Keratinocyte (primary cell): ENCODE measurements around the gene CCDC77. TPM values are rescaled to one million over a fixed set of nuclear protein-coding genes. Genes with fewer than 3 reads are reported as not detected.

Experiments
- DNase-seq: peaks from one replicate; pipeline ENCODE4 v3.0.0-alpha.2; 2011; ENCODE audit warnings: low read depth, missing footprints, low spot score
- FAIRE-seq: peaks from 2 replicates; lab custom pipeline; 2011; peaks lifted over from hg19 to GRCh38; lab: Jason Lieb, UNC
- H2AFZ ChIP-seq: 2 replicates; pipeline ENCODE4 v1.6.0; 2012; ENCODE audit warnings: low read length, control low read depth, inconsistent platforms; ENCODE audit not compliant: control insufficient read depth
- H3K27ac ChIP-seq: 2 replicates; pipeline ENCODE4 v1.5.1; 2011; ENCODE audit warnings: low read length; ENCODE audit not compliant: control insufficient read depth, insufficient read depth
- H3K27me3 ChIP-seq: 3 replicates; pipeline ENCODE4 v1.6.0; 2011; ENCODE audit warnings: low read length; ENCODE audit not compliant: control insufficient read depth, insufficient read depth; ENCODE audit errors: extremely low read depth
- H3K36me3 ChIP-seq, 2 experiments: 2 replicates in 1 of 2; 3 replicates in 1 of 2; pipeline ENCODE4 v1.5.1; 2011; ENCODE audit warnings: low read length in 2 of 2, mild to moderate bottlenecking in 1 of 2; ENCODE audit not compliant: control insufficient read depth in 2 of 2, insufficient read depth in 2 of 2; ENCODE audit errors: extremely low read depth in 1 of 2
- H3K4me1 ChIP-seq: 3 replicates; pipeline ENCODE4 v1.5.1; 2011; ENCODE audit warnings: low read length; ENCODE audit not compliant: control insufficient read depth, insufficient read depth; ENCODE audit errors: extremely low read depth
- H3K4me2 ChIP-seq: 3 replicates; pipeline ENCODE4 v1.6.0; 2011; ENCODE audit warnings: low read depth, low read length; ENCODE audit not compliant: control insufficient read depth, insufficient read depth; ENCODE audit errors: extremely low read depth
- H3K4me3 ChIP-seq, 3 experiments: fragments of 200-600 bp in 1 of 3; sonication (generic) in 1 of 3; 2 replicates in 2 of 3; 3 replicates in 1 of 3; pipeline ENCODE4 v1.5.1; 2011 to 2016; ENCODE audit warnings: low read length in 3 of 3, mild to moderate bottlenecking in 3 of 3, control low read depth in 2 of 3, inconsistent platforms in 1 of 3, low read depth in 1 of 3, mixed read lengths in 1 of 3, mixed run types in 1 of 3, moderate library complexity in 1 of 3; ENCODE audit not compliant: control insufficient read depth in 2 of 3, insufficient read depth in 2 of 3; ENCODE audit errors: extremely low read depth in 1 of 3
- H3K79me2 ChIP-seq: 2 replicates; pipeline ENCODE4 v1.6.0; 2012; ENCODE audit warnings: low read length; ENCODE audit not compliant: control insufficient read depth, insufficient read depth
- H3K9ac ChIP-seq: 3 replicates; pipeline ENCODE4 v1.6.0; 2011; ENCODE audit warnings: low read length; ENCODE audit not compliant: control insufficient read depth, insufficient read depth; ENCODE audit errors: extremely low read depth
- H3K9me1 ChIP-seq: 3 replicates; pipeline ENCODE4 v1.6.0; 2011; ENCODE audit warnings: low read length; ENCODE audit not compliant: control insufficient read depth, insufficient read depth; ENCODE audit errors: extremely low read depth
- H3K9me3 ChIP-seq: 2 replicates; pipeline ENCODE4 v1.5.1; 2012; ENCODE audit warnings: low read depth, low read length; ENCODE audit not compliant: control insufficient read depth
- H4K20me1 ChIP-seq: 3 replicates; pipeline ENCODE4 v1.6.0; 2011; ENCODE audit warnings: low read length; ENCODE audit not compliant: control insufficient read depth, insufficient read depth; ENCODE audit errors: extremely low read depth
- CTCF ChIP-seq, 3 experiments: IDR thresholded peaks in 1 of 3; conservative IDR thresholded peaks in 1 of 3; optimal IDR thresholded peaks in 1 of 3; 2 replicates in 2 of 3; 3 replicates in 1 of 3; pipeline versions ENCODE3 to v1.5.1; 2011; ENCODE audit warnings: low read length in 3 of 3, mild to moderate bottlenecking in 3 of 3, moderate library complexity in 2 of 3, control low read depth in 1 of 3, inconsistent platforms in 1 of 3; ENCODE audit not compliant: insufficient read depth in 2 of 3; ENCODE audit errors: extremely low read depth in 1 of 3
- EZH2 ChIP-seq: IDR thresholded peaks from one replicate; pipeline ENCODE4 v1.6.1; 2012; ENCODE audit warnings: inconsistent platforms, mild to moderate bottlenecking, low read length, moderate library complexity
- dilution Hi-C: fragments of 300-500 bp; cut with MboI; formaldehyde crosslinking; loops from one replicate; pipeline ENCODE4 v1.7.0; 2020; ENCODE audit warnings: low sequenced_read_pairs; ENCODE audit not compliant: extremely low pct_ligation_motif_present
- polyA plus RNA-seq, 5 experiments: library from polyadenylated mRNA; depleted of rRNA in 3 of 5; stranded (reverse) in 3 of 5; stranded (forward) in 1 of 5; unstranded in 1 of 5; fragments of >200 nt; gene quantifications; 1 replicate in 1 of 5; 2 replicates in 3 of 5; 3 replicates in 1 of 5; pipeline versions ENCODE4 v1.2.1 to v1.2.3, GENCODE V29; 2011 to 2012; ENCODE audit warnings: missing spikeins in 2 of 5, low read depth in 1 of 5, low replicate concordance in 1 of 5

CCDC77 gene
- polyA plus RNA-seq, 1 donor (not counting 4 experiments of a cell fraction or from before 2014, with no cell fraction given): 8.3 TPM

GRCh38 chr12:414859-415258 lies 13.4 kb downstream of the CCDC77 start:
- DNase-seq (no peak), FAIRE-seq (no peak)
- no peaks in the 10 kb centered on the region for H4K20me1 ChIP-seq
- H3K4me1 ChIP-seq: no peaks in the 10 kb centered on the region
- no peak overlapping the region for H3K4me3 ChIP-seq
- H3K36me3 ChIP-seq: peaks cover 5 to 8% of the 10 kb centered on the region in 2 experiments
- dilution Hi-C loops: no loop called here
- no peaks in the 10 kb centered on the region for H3K9me3 ChIP-seq
- H3K9me1 ChIP-seq: no peaks in the 10 kb centered on the region
- TF ChIP-seq CTCF (optimal IDR thresholded peaks at IDR 0.05 in 1 of 3, IDR thresholded peaks at IDR 0.05 in 1 of 3, conservative IDR thresholded peaks at IDR 0.05 in 1 of 3; ENCODE audit: extremely low read depth in 1 of 3, insufficient read depth in 2 of 3, low read length in 3 of 3) (no peak), EZH2 (no peak)
- no peak overlapping the region for H3K4me2 ChIP-seq
- no peaks in the 10 kb centered on the region for H3K27me3 ChIP-seq
- H3K27ac ChIP-seq: no peak overlapping the region
- no peak overlapping the region for H3K9ac ChIP-seq
- no peak overlapping the region for H2AFZ ChIP-seq
- H3K79me2 ChIP-seq: no peaks in the 10 kb centered on the region

- Histone ChIP-seq H3K4me1 (no peaks in the 10 kb centered on the region), H2AFZ (no peak overlapping the region), H3K79me2 (no peaks in the 10 kb centered on the region), H3K9me1 (no peaks in the 10 kb centered on the region), H3K27me3 (no peaks in the 10 kb centered on the region), H3K4me2 (no peak overlapping the region), H3K9me3 (no peaks in the 10 kb centered on the region), H3K27ac (no peak overlapping the region), H3K9ac (no peak overlapping the region), H3K4me3 (no peak overlapping the region), H4K20me1 (no peaks in the 10 kb centered on the region), H3K36me3 (peaks cover 0 to 7% of the 10 kb centered on the region in 2 experiments)
- DNase-seq (no peak), FAIRE-seq (no peak)
- dilution Hi-C loops: no loop called here
- no peak for TF ChIP-seq CTCF (optimal IDR thresholded peaks at IDR 0.05 in 1 of 3, IDR thresholded peaks at IDR 0.05 in 1 of 3, conservative IDR thresholded peaks at IDR 0.05 in 1 of 3; ENCODE audit: extremely low read depth in 1 of 3, insufficient read depth in 2 of 3, low read length in 3 of 3)
- no peak for TF ChIP-seq EZH2
These were observed 17.0 kb downstream of the CCDC77 start for GRCh38 chr12:418432-418831.
